H1 (cell line): ENCODE data around the gene LURAP1L. TPM values are rescaled to one million over a fixed set of nuclear protein-coding genes. Genes with fewer than 3 reads are reported as not detected.

Experiments used
- CTCF ChIA-PET: fragments of 300-600 bp; sonication (Branson Sonifier 250); formaldehyde crosslinking; loops from one replicate; lab custom pipeline; 2021; ENCODE audit not compliant: partially characterized antibody; lab: Charles Lee
- POLR2A ChIA-PET: fragments of 300-600 bp; sonication (Branson Sonifier 250); formaldehyde crosslinking; loops from one replicate; lab custom pipeline; 2021; ENCODE audit warnings: inconsistent platforms; ENCODE audit not compliant: partially characterized antibody; lab: Charles Lee
- DNase-seq, 2 experiments: peaks; one replicate each; pipeline versions ENCODE4 v3.0.0 to v3.0.0-alpha.2; 2010 to 2022; ENCODE audit warnings: low spot score in 2 of 2, low read depth in 1 of 2, mixed read lengths in 1 of 2
- FAIRE-seq: peaks from 2 replicates; lab custom pipeline; 2011; peaks lifted over from hg19 to GRCh38; lab: Jason Lieb, UNC
- H2AFZ ChIP-seq: 2 replicates; pipeline ENCODE4 v1.8.1; 2012; ENCODE audit warnings: low read length, inconsistent platforms
- H2AK5ac ChIP-seq: 2 replicates; pipeline ENCODE4 v1.6.1; 2013; ENCODE audit warnings: low read depth, low read length
- H2BK120ac ChIP-seq: replicated peaks from 2 replicates; pipeline ENCODE3; 2013; ENCODE audit warnings: low read depth, low read length, inconsistent platforms
- H2BK12ac ChIP-seq: 2 replicates; pipeline ENCODE4 v1.6.1; 2013; ENCODE audit warnings: low read depth, low read length
- H2BK15ac ChIP-seq: 2 replicates; pipeline ENCODE4 v1.6.1; 2013; ENCODE audit warnings: low read length
- H2BK20ac ChIP-seq: 2 replicates; pipeline ENCODE4 v1.6.1; 2013; ENCODE audit warnings: low read length
- H2BK5ac ChIP-seq: 2 replicates; pipeline ENCODE4 v1.6.1; 2013; ENCODE audit warnings: low read depth, low read length
- H3K14ac ChIP-seq: 2 replicates; pipeline ENCODE4 v1.6.1; 2013; ENCODE audit warnings: inconsistent platforms; ENCODE audit not compliant: insufficient read length
- H3K18ac ChIP-seq: 2 replicates; pipeline ENCODE4 v1.6.1; 2013; ENCODE audit warnings: low read length; ENCODE audit errors: extremely low read depth
- H3K23ac ChIP-seq: 2 replicates; pipeline ENCODE4 v1.6.1; 2013; ENCODE audit warnings: inconsistent platforms; ENCODE audit not compliant: insufficient read length
- H3K23me2 ChIP-seq: 2 replicates; pipeline ENCODE4 v1.6.1; 2013; ENCODE audit warnings: low read depth, low read length
- H3K27ac ChIP-seq: 2 replicates; pipeline ENCODE4 v1.6.1; 2011; ENCODE audit warnings: low read depth, low read length, inconsistent platforms
- H3K27me3 ChIP-seq, 4 experiments: replicated peaks in 1 of 4; 1 replicate in 1 of 4; 2 replicates in 3 of 4; pipeline versions ENCODE4 v1.6.1 to v1.8.1; 2011 to 2013; ENCODE audit warnings: low read length in 3 of 4, mild to moderate bottlenecking in 3 of 4, inconsistent platforms in 2 of 4, mixed read lengths in 2 of 4, moderate library complexity in 1 of 4; ENCODE audit not compliant: control insufficient read depth in 3 of 4, insufficient read depth in 3 of 4; ENCODE audit errors: extremely low read depth in 1 of 4
- H3K36me3 ChIP-seq, 4 experiments: 2 replicates each; pipeline versions ENCODE4 v1.6.1 to v1.8.1; 2011 to 2013; ENCODE audit warnings: mild to moderate bottlenecking in 4 of 4, low read length in 3 of 4, moderate library complexity in 2 of 4, control low read depth in 1 of 4, inconsistent platforms in 1 of 4; ENCODE audit not compliant: insufficient read depth in 4 of 4, control insufficient read depth in 2 of 4
- H3K4ac ChIP-seq: replicated peaks from 2 replicates; pipeline ENCODE3; 2013; ENCODE audit warnings: low read length, low read depth, mixed read lengths, inconsistent platforms; ENCODE audit not compliant: insufficient read length
- H3K4me1 ChIP-seq, 4 experiments: replicated peaks in 1 of 4; 1 replicate in 1 of 4; 2 replicates in 3 of 4; pipeline versions ENCODE4 v1.6.1 to v1.8.1; 2011 to 2013; ENCODE audit warnings: low read length in 3 of 4, inconsistent platforms in 2 of 4, mixed read lengths in 1 of 4; ENCODE audit not compliant: insufficient read depth in 4 of 4, control insufficient read depth in 3 of 4
- H3K4me2 ChIP-seq, 2 experiments: 2 replicates each; pipeline versions ENCODE4 v1.6.1 to v1.8.1; 2011 to 2013; ENCODE audit warnings: low read depth in 2 of 2, low read length in 2 of 2, control low read depth in 1 of 2, inconsistent platforms in 1 of 2, mild to moderate bottlenecking in 1 of 2; ENCODE audit not compliant: insufficient read depth in 1 of 2
- H3K4me3 ChIP-seq, 4 experiments: fragments of 200-600, 300-600 bp in 1 of 4; sonication (generic), shearing (Covaris generic), sonication (Bioruptor Twin) in 1 of 4; 2 replicates each; pipeline versions ENCODE4 v1.5.1 to v1.8.1; 2011 to 2016; ENCODE audit warnings: low read length in 4 of 4, low read depth in 3 of 4, control low read depth in 2 of 4, inconsistent platforms in 2 of 4, mild to moderate bottlenecking in 2 of 4, mixed read lengths in 1 of 4, moderate library complexity in 1 of 4; ENCODE audit not compliant: insufficient read depth in 2 of 4; ENCODE audit errors: extremely low read depth in 1 of 4
- H3K56ac ChIP-seq: replicated peaks from 2 replicates; pipeline ENCODE3; 2013; ENCODE audit warnings: low read depth, mild to moderate bottlenecking, mixed read lengths, low read length, inconsistent platforms; ENCODE audit not compliant: insufficient read length
- H3K79me1 ChIP-seq: 2 replicates; pipeline ENCODE4 v1.6.1; 2013; ENCODE audit warnings: low read depth, low read length, control low read depth
- H3K79me2 ChIP-seq, 2 experiments: 2 replicates each; pipeline versions ENCODE4 v1.6.1 to v1.8.1; 2012 to 2013; ENCODE audit warnings: low read length in 2 of 2, mild to moderate bottlenecking in 2 of 2, inconsistent platforms in 1 of 2; ENCODE audit not compliant: insufficient read depth in 2 of 2, control insufficient read depth in 1 of 2
- H3K9ac ChIP-seq, 4 experiments: replicated peaks in 1 of 4; 1 replicate in 1 of 4; 2 replicates in 3 of 4; pipeline versions ENCODE4 v1.6.1 to v1.8.1; 2011 to 2013; ENCODE audit warnings: low read depth in 3 of 4, low read length in 3 of 4, control low read depth in 2 of 4, mild to moderate bottlenecking in 2 of 4, moderate library complexity in 2 of 4, inconsistent platforms in 1 of 4; ENCODE audit errors: extremely low read depth in 1 of 4
- H3K9me3 ChIP-seq, 2 experiments: 2 replicates each; pipeline versions ENCODE4 v1.6.1 to v1.8.1; 2012 to 2013; ENCODE audit warnings: mild to moderate bottlenecking in 2 of 2, moderate library complexity in 2 of 2, control low read depth in 1 of 2, inconsistent platforms in 1 of 2, low read depth in 1 of 2, low read length in 1 of 2, mixed read lengths in 1 of 2; ENCODE audit not compliant: insufficient read depth in 2 of 2
- H4K20me1 ChIP-seq, 2 experiments: replicated peaks in 1 of 2; 2 replicates each; pipeline versions ENCODE3 to v1.8.1; 2011 to 2013; ENCODE audit warnings: inconsistent platforms in 2 of 2, low read length in 2 of 2, mild to moderate bottlenecking in 1 of 2; ENCODE audit not compliant: insufficient read depth in 2 of 2, control insufficient read depth in 1 of 2
- H4K5ac ChIP-seq: 2 replicates; pipeline ENCODE4 v1.6.1; 2013; ENCODE audit warnings: low read length, low read depth, mixed read lengths, inconsistent platforms; ENCODE audit not compliant: insufficient read length
- H4K8ac ChIP-seq: 2 replicates; pipeline ENCODE4 v1.8.0; 2013; ENCODE audit warnings: mild to moderate bottlenecking, moderate library complexity, low read length, inconsistent platforms; ENCODE audit not compliant: insufficient read depth; ENCODE audit errors: extremely low read depth
- H4K91ac ChIP-seq: replicated peaks from 2 replicates; pipeline ENCODE3; 2013; ENCODE audit warnings: low read length, mixed read lengths, inconsistent platforms; ENCODE audit not compliant: insufficient read length
- ASH2L ChIP-seq: fragments of 200-600, 300-600 bp; sonication (generic); IDR thresholded peaks from one replicate; pipeline ENCODE4 v1.7.1; 2017; ENCODE audit warnings: low read length
- BRCA1 ChIP-seq: IDR thresholded peaks from 2 replicates; pipeline ENCODE4 v1.6.1; 2012; ENCODE audit warnings: low read depth, low read length, improper control_type of control experiment
- CHD2 ChIP-seq: IDR thresholded peaks from 2 replicates; pipeline ENCODE4 v1.6.1; 2012; ENCODE audit warnings: low read length, improper control_type of control experiment
- CTCF ChIP-seq, 3 experiments: IDR thresholded peaks; 1 replicate in 2 of 3; 2 replicates in 1 of 3; pipeline versions ENCODE4 v1.5.1 to v1.6.1; 2011; ENCODE audit warnings: low read length in 3 of 3, mild to moderate bottlenecking in 3 of 3, inconsistent platforms in 2 of 3, low read depth in 1 of 3, moderate library complexity in 1 of 3; ENCODE audit not compliant: insufficient read depth in 1 of 3; ENCODE audit errors: control extremely low read depth in 1 of 3
- E2F6 ChIP-seq: IDR thresholded peaks from 2 replicates; pipeline ENCODE4 v1.6.1; 2012; ENCODE audit warnings: inconsistent platforms
- GABPA ChIP-seq: IDR thresholded peaks from 2 replicates; pipeline ENCODE4 v1.6.1; 2011; ENCODE audit warnings: mild to moderate bottlenecking, low read length, moderate library complexity, borderline replicate concordance; ENCODE audit not compliant: insufficient read depth
- JUN ChIP-seq: IDR thresholded peaks from 2 replicates; pipeline ENCODE4 v1.6.1; 2011; ENCODE audit warnings: low read depth, mild to moderate bottlenecking, improper control_type of control experiment, low read length
- KDM5A ChIP-seq: fragments of 200-600 bp; IDR thresholded peaks from 2 replicates; pipeline ENCODE4 v1.7.1; 2012; ENCODE audit warnings: mild to moderate bottlenecking, low read length, inconsistent platforms, mixed read lengths
- RBBP5 ChIP-seq: IDR thresholded peaks from 2 replicates; pipeline ENCODE4 v1.7.1; 2012; ENCODE audit warnings: low read depth, mild to moderate bottlenecking, inconsistent platforms, low read length, moderate library complexity, borderline replicate concordance
- SIRT6 ChIP-seq: IDR thresholded peaks from one replicate; pipeline ENCODE4 v1.7.1; 2012; ENCODE audit warnings: low read length, inconsistent platforms
- SIX5 ChIP-seq: IDR thresholded peaks from 2 replicates; pipeline ENCODE4 v1.6.1; 2011; ENCODE audit warnings: mild to moderate bottlenecking, low read depth, low read length
- SP2 ChIP-seq: IDR thresholded peaks from 2 replicates; pipeline ENCODE4 v1.6.1; 2012; ENCODE audit warnings: mild to moderate bottlenecking, low read length, inconsistent platforms
- TBP ChIP-seq: IDR thresholded peaks from 2 replicates; pipeline ENCODE4 v1.6.1; 2011; ENCODE audit warnings: low read depth, low read length, improper control_type of control experiment
- TEAD4 ChIP-seq: IDR thresholded peaks from 2 replicates; pipeline ENCODE4 v1.6.1; 2012; ENCODE audit warnings: low read depth, low read length, inconsistent platforms, mixed read lengths
- polyA plus RNA-seq, 7 experiments: library from polyadenylated mRNA; depleted of rRNA in 3 of 7; stranded (reverse) in 5 of 7; unstranded in 2 of 7; fragments of >200 nt in 5 of 7; fragments of 200-250 nt in 2 of 7; gene quantifications; 1 replicate in 5 of 7; 2 replicates in 1 of 7; 4 replicates in 1 of 7; pipeline versions ENCODE4 v1.2.1 to v1.2.3, GENCODE V29; 2011 to 2013; ENCODE audit warnings: missing spikeins in 2 of 7, mixed read lengths in 2 of 7
- total RNA-seq: library from RNA; stranded (reverse); fragmentation: NEBNext Ultra II Directional; extraction: Animal tissue kit (Norgen Biotek cat#: 25700); gene quantifications from 2 replicates; pipeline ENCODE4 v1.2.1, GENCODE V29; 2021

LURAP1L gene
- total and polyA plus RNA-seq, 2 of the 8 experiments (the other 6 are each of a cell fraction or from before 2014, with no cell fraction given): 0.63 to 1.2 TPM

GRCh38 chr9:12847561-12847960, 72.7 kb downstream of the LURAP1L start:
- Histone ChIP-seq H3K9ac (no peak overlapping the region), H3K27ac (no peak overlapping the region), H4K5ac (no peak overlapping the region), H3K4me2 (no peak overlapping the region), H4K91ac (no peak overlapping the region), H3K23me2 (no peaks in the 10 kb centered on the region), H3K4me3 (no peak overlapping the region), H2BK120ac (no peak overlapping the region), H4K20me1 (no peaks in the 10 kb centered on the region), H3K79me1 (no peaks in the 10 kb centered on the region), H3K56ac (no peak overlapping the region), H2AK5ac (no peak overlapping the region), H2BK12ac (no peak overlapping the region), H4K8ac (no peak overlapping the region), H3K4ac (no peak overlapping the region), H3K14ac (no peak overlapping the region), H3K36me3 (no peaks in the 10 kb centered on the region), H3K18ac (no peak overlapping the region), H3K79me2 (no peaks in the 10 kb centered on the region), H2BK20ac (no peak overlapping the region), H3K23ac (no peak overlapping the region), H2BK5ac (no peak overlapping the region), H3K4me1 (no peaks in the 10 kb centered on the region), H2BK15ac (no peak overlapping the region), H3K27me3 (no peaks in the 10 kb centered on the region), H3K9me3 (no peaks in the 10 kb centered on the region), H2AFZ (no peak overlapping the region)
- ChIA-PET POLR2A (no interaction called here), CTCF (no interaction called here)
- no peak for FAIRE-seq
- no peak for DNase-seq
- TF ChIP-seq TBP (no peak), SIRT6 (no peak), RBBP5 (no peak), SP2 (no peak), ASH2L (no peak), KDM5A (no peak), SIX5 (no peak), JUN (no peak), CTCF (IDR thresholded peaks at IDR 0.05; ENCODE audit: control extremely low read depth in 1 of 3, insufficient read depth in 1 of 3, low read depth in 1 of 3, low read length in 3 of 3) (no peak), CHD2 (no peak), BRCA1 (no peak), TEAD4 (no peak), GABPA (no peak), E2F6 (no peak)
